Sciatic nerve (tissue), 2 donors: ENCODE measurements around the gene CTF1. TPM values are rescaled to one million over a fixed set of nuclear protein-coding genes. Genes with fewer than 3 reads are reported as not detected.
A peak's percentile ranks its signal among the peaks of the same experiment; 100 is the strongest.

Source experiments
- ATAC-seq: fragments of 200-7000 bp; cut with Tn5 transposase; one replicate; pipeline ENCODE4 v1.9.1; 2020; ENCODE audit warnings: mild to moderate bottlenecking, moderate library complexity
- DNase-seq: peaks from one replicate; pipeline ENCODE4 v3.0.0-alpha.2; 2020; ENCODE audit warnings: low spot score
- intact Hi-C: fragments of 100-400 bp; cut with DNase I; formaldehyde crosslinking; loops from one replicate; pipeline ENCODE4 v1.14.2; 2022
- total RNA-seq: library from RNA; stranded (reverse); fragmentation: NEBNext Ultra II Directional; extraction: Animal tissue kit (Norgen Biotek cat#: 25700); gene quantifications from one replicate; pipeline ENCODE4 v1.2.1, GENCODE V29; 2021
- donor health status: DM: no; HTN: no; CAD: no.
- donor health status: DM: no; HTN: no; CAD: no.

Gene CTF1
- total RNA-seq, 1 donor from 2014 or later = 13.3 TPM

DNA sequence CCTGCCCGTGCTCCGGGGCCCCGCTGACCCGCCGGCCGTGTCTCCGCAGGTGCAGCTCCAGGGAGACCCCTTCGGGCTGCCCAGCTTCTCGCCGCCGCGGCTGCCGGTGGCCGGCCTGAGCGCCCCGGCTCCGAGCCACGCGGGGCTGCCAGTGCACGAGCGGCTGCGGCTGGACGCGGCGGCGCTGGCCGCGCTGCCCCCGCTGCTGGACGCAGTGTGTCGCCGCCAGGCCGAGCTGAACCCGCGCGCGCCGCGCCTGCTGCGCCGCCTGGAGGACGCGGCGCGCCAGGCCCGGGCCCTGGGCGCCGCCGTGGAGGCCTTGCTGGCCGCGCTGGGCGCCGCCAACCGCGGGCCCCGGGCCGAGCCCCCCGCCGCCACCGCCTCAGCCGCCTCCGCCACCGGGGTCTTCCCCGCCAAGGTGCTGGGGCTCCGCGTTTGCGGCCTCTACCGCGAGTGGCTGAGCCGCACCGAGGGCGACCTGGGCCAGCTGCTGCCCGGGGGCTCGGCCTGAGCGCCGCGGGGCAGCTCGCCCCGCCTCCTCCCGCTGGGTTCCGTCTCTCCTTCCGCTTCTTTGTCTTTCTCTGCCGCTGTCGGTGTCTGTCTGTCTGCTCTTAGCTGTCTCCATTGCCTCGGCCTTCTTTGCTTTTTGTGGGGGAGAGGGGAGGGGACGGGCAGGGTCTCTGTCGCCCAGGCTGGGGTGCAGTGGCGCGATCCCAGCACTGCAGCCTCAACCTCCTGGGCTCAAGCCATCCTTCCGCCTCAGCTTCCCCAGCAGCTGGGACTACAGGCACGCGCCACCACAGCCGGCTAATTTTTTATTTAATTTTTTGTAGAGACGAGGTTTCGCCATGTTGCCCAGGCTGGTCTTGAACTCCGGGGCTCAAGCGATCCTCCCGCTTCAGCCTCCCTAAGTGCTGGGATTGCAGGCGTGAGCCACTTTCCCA, 5.9 kb downstream of the CTF1 start:
- intact Hi-C loops = no loop called here

DNA sequence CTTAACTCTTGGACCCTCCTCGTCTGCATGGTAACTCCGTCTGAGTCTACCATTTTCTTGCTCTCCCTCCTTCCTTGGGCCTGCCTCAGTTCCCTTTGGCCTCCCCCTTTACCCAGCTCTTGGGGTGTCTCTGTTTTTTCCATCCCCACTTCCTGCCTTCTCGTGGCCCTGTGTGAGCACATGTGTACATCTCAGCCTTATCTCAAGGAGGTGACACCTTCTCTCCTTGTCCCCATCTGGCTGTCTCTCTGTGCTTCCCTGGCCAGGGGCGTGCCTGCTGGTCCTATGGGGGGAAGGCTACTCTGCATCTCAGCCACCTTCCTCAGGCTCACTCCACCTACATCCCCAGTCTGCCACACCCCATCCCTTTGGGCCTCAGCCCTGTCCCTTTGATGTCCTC, 6.6 kb downstream of the CTF1 start:
- DNase-seq = no peak
- peak; percentile 5 for ATAC-seq
- intact Hi-C loops = no loop called here

More for the DNA sequence above, 5.9 kb downstream of the CTF1 start:
- ATAC-seq (peak; percentile 60), DNase-seq (peak; percentile 79)

DNA sequence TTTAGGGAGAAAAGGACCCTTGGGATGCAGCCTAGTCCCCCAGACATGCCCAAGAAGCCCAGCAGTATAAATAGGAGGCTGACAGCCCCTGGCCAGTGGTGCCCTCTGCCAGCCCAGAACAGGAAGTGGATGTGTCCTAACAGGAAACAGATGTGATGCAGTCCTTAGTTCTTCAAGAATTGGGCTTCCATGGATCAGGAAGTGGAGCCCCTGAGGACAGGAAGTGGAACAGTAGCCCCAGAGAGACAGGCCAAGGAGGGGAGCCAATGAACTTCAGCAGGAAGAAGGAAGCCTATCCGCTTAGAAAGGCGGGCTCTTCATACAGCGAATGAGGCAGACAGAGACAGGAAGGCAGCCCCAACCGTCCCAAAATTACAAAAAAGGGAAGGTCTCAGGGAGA, 7.2 kb downstream of the CTF1 start:
- ATAC-seq (peak; percentile 71), DNase-seq (no peak)
- intact Hi-C loops = no loop called here

DNA sequence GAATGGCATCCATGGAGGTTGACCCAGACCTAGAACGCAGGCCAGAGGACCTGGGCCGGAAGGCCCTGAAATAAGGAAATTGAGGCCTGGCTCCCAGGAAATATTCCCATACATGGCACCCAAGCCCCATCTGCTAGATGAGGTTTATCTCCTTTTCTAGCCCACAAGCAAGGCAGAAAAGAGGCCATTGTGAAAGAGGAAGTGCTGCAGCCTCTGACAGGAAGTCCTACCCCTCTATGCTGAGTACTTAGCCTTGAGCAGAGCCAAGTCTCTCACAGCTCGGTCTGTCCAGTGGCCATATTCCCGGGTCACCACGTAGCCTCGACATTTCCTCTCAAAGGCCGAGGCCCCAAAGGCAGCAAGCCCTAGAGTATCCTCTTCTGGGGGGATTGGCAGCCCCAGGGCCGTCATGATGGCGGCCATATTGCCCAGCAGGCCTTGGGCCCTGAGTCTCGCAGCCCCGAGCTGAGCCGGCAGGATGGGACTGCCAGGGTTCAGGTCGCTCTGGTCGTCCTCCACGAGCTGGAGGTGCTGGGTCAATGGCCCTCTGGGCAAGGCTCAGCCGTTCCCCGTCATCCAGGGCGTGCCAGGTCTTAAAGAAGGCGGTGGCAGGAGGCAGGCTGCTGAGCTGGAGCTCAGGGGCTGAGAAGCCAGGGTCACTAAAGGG, 7.8 kb downstream of the CTF1 start:
- ATAC-seq (no peak), DNase-seq (no peak)
- intact Hi-C loops = no loop called here

DNA sequence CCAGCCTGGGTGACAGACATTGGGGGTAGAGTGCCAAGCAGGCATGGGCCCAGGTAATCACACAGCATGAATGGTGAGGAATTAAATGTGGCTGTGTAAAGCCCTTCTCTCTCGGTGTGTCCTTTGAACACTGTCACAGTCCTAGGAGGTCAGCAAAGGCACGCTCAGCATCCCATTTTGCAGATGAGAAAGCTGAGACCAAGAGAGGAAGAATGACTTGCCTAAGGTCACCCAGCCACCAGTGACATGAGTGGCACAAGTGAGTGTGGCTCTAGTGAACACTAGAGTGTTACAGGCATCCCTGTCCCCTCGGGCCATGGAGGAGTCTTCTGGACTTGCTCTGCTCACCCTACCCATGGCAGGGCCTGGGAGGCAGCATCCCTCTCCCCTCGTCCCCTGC, 10.7 kb downstream of the CTF1 start:
- intact Hi-C loops = no loop called here
- ATAC-seq (no peak), DNase-seq (no peak)

DNA sequence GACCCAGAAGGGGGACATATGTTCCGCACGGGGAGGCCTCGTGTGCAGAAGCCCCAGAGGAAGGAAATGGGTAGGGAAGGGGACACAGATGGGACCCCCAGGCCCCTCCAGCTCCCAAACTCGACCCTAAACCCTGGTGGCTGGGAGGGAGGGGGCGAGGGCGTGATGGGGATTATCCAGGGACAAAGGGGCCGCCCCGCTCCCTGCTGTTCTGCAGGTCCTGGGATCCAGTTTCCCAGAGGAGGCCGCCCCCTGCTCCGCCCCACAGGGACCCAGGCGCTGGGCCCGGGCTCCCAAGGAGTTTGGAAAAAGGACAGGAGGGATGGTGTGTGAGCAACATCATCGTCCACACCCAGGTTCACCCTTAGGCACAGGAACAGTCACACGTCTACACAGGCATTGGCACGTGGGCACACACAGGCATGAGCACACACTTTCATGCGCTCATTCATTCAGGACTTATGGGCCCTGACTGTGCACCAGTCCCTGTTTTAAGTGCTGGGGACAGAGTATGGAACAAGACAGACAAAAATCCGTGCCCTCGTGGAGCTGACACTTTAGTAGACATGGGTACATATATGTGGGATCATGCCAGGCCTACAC, 14.1 kb downstream of the CTF1 start:
- DNase-seq = no peak
- intact Hi-C loops = no loop called here
- ATAC-seq = no peak

DNA sequence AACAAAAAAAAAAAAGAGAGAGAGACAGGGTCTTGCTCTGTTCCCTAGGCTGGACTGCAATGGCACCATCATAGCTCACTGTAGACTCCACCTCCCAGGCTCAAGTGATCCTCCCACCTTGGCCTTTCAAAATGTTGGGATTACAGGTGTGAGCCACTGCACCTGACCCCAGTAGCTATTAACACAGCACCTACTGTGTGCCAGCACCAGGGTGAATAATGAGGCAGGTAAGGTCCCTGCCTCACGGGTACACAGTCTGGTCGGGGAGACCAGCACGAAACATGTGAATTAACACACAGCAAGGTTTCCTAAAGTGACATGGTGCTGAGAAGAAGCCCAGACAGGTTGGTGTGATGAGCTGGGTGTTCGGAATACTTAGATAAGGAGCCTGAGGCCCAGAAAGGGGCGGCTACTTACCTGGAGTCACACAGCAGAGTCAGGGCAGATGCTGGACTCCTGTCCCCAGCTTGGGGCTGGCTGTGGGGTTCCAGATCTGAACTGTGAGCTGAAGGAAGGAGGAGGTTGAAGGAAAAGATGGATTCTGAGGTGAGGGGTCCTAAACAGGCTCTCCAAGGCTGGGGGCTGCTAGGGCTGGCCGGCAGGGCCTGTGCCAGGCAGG, 16.5 kb downstream of the CTF1 start:
- no peak for ATAC-seq
- intact Hi-C loops = no loop called here

DNA sequence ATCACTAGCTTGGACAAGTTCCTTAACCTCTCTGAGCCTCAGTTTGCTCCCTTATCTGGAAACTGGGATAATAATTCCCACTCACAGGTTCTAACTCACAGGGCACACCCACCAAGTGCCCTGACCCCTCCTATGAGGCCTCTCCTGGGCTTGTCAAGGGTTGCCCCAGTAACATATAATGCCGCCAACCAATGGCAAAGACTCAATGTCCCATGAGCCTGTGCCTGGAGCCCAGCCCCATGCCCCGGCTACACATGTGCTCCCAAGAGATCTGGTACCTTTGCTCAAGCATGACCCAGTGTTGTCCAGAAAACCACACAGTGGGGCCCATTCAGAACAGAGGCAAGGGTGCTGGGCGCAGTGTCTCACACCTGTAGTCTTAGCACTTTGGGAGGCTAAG, 18.4 kb downstream of the CTF1 start:
- no peak for DNase-seq
- no peak for ATAC-seq
- intact Hi-C loops = no loop called here

More for the DNA sequence above, 16.5 kb downstream of the CTF1 start:
- DNase-seq = no peak

DNA sequence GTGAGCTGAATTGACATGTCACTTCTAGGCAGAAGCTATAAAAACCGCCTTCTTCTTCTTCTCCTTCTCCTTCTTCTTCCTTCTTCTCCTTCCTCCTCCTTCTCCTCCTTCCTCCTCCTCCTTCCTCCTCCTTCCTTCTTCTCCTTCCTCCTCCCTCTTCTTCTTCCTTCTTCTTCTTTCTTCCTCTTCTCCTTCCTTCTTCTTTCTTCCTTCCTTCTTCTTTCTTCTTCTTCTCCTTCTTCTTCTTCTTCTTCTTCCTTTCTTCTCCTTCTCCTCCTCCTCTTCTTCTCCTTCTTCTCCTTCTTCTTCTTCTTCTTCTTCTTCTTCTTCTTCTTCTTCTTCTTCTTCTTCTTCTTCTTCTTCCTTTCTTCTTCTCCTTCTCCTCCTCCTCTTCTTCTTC, 22.2 kb downstream of the CTF1 start:
- DNase-seq (no peak), ATAC-seq (no peak)
- intact Hi-C loops = no loop called here

DNA sequence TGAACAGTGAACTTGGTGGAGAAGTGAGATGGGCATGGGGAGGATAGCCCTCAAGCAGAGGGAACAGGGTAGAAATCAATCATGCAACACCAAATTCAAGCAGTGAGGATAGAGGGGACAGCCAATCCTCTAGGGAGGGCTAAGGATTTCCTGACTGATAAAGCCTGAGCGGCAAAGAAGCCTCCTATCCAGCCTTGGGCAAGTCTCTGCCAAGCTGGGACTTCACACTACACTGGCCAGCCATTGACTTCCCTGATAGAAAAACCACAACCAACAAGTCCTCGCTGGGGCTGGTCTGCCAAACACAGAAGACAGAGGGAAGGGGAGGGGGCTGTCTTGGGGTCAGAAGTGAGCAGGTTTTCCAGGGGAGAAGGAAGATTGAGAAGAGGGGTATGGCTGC, 24.5 kb downstream of the CTF1 start:
- intact Hi-C loops = no loop called here
- ATAC-seq (no peak), DNase-seq (no peak)

DNA sequence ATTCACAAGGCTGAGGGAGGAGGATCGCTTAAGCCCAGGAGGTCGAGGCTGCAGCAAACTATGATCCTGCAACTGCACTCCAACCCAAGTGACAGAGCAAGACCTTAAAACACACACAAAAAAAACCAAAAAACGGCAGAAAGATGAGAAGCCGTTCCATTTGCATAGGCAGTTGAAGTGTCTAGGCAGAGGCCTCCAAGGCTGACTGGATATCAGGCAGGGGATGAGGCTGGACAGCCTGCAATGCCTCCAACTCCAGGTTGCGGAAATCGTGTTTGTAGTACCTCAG, 25.0 kb downstream of the CTF1 start:
- DNase-seq (no peak), ATAC-seq (no peak)
- intact Hi-C loops = no loop called here

DNA sequence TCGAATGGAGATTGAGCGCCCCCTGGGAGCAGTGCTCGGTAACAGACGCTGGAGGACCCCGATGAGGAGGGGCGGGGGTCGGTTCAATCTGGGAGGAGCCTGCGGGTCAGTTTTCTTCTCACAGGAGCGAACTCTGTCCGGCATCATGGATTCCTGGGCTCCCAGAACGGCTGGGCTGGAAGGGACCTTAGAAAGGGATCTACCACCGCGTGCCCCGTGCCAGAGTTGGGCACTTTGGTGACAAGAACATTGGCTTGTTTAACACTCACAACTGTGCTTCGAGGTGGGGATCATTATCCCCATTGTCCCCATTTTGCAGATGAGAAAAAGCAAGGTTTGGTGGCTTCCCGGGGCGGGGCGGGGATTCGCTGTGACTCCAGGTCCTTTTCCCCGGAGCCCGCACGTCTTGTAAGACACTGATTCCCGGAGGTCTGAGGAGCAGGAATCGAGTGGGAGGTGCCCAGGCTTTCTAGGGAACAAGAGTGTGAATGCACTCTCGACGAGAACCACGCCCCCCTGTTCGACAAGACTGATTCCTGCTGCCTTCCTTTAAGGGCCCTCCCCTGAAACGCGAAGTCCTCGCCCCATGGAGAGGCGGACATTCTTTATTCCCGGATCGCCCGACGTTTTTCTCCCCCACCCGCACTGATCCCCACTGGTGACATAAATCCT, 25.5 kb downstream of the CTF1 start:
- intact Hi-C loops = no loop called here
- DNase-seq (peak; percentile 95), ATAC-seq (peak; percentile 39)

DNA sequence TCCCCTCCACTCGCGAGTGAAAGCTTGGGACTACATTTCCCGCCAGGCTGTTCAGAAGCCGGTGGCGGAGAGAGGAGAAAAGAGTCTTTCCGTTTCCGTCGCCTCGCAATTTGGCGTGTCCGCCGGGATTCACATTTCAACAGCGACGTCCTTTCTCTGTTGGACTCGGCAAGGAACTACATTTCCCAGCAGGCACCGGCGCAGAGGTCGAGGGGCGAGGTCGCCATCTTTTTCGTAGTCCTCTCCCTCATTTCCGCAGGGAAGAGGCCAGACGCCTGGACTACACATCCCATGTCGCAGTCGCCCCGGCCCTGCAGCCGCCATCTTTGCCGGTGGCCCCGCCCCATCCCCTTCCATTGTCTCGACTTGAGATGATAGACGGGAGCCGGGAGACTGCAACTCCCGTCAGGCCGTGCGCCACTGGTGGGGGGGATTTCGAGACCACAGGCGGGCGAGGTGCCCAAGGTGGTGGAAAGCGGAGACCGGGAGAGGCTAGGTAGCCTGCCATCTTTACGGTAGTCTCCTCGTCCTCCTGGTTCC, 26.1 kb downstream of the CTF1 start:
- ATAC-seq = peak; percentile 92
- peak; percentile 99 for DNase-seq
- intact Hi-C loops = no loop called here

DNA sequence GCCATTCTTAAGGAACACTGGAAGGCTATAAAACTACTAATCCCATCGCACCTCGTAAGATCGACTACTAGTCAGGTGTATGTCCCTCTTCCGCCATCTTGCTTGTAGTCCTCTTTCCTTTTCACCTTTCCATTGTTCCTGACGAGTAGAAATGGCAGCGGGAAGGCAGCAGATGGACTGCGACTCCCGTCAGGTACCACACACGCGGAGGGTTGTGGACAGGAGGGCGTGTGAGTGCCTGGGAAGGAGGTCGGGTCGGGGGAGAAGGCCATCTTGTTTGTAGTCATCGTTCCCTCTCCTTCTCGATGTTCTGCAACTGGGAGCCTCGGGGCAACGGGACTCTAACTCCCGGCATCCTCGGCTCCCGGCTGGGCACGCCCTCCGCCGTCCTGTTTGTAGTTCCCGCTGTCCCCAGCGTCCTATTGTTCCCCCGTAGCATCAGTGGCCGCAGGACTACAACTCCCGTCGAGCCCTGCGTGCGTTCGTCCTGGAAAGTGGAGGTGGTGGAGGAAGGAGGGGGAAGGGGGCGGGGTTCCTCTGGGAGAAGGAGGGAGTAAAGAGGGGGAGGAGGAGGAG, 26.6 kb downstream of the CTF1 start:
- ATAC-seq = peak; percentile 90
- peak; percentile 99 for DNase-seq
- intact Hi-C loops = no loop called here

DNA sequence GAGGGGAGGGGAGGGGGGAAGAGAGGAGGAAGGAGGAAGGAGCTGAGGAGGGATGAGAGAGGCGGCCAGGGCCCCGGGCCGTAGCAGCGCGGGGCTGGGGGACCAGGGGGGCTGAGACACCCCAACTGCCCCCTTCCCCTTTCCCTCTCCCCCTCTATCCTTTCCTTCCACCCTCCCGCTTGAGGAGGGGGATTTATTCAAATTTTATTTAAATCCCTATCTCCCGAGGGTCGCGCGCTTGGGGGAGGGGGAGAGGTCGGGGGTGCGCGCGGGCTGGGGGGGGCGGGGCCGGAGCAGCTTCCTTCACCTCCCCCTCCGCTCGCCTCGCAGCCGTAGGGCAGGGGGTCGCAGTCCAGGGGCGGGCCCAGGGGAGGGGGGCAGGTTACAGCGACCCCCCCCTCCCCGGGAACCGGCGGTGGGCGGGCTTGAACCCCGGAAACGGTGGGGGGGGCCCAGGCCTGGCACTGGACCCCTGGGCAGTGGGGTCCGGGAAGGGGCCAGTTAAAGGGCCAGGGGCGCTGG, 27.2 kb downstream of the CTF1 start, which contains the start of gene FBXL19:
Gene FBXL19 (plus strand): TSS at position 19 of the 522 bp plus-strand sequence. CDS start 2,183 bp downstream, outside the sequence.
- DNase-seq = peak; percentile 83
- ATAC-seq = no peak
- intact Hi-C loops = no loop called here

DNA sequence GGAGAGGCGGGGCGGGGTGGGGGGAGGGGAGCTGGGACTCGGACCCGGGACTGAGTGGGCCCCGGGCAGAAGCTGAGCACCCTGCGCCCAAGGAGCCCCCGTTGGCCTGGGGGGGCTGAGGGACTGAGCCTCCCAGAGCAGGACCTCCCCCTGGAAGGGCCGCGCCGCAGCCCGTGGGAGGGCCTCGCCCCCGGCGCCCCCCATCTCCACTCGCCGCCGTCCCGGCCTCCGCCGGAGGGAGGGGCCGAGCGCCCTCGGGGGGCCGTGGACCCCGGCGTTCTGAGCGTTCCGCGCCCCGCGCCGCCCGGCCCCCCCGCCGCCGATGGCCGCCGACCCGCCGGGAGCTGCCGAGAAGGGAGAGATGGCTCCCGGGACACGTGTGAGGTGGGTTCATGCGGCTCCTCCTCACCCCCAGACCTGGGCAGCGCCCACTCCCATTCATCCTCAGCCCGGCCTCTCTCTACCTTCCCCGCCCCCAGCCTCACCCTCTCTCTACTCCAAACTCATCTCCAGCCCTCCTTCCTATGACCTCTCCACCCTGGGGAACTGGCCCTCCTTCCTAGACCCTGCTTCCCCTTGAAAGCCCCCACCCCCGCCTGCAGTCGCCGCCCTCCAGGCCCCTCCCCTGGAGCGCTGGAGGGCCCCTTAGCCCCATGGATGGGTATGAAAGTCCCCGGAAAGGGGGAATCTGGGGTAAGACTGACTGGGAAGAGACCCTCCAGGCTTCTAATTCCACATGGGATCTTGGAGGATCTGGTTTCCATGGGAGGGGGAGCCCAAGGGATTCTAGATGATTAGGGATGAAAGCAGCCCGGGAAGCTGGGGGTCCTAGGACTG, 27.9 kb downstream of the CTF1 start:
- ATAC-seq = no peak
- intact Hi-C loops = no loop called here
- peak; percentile 77 for DNase-seq

DNA sequence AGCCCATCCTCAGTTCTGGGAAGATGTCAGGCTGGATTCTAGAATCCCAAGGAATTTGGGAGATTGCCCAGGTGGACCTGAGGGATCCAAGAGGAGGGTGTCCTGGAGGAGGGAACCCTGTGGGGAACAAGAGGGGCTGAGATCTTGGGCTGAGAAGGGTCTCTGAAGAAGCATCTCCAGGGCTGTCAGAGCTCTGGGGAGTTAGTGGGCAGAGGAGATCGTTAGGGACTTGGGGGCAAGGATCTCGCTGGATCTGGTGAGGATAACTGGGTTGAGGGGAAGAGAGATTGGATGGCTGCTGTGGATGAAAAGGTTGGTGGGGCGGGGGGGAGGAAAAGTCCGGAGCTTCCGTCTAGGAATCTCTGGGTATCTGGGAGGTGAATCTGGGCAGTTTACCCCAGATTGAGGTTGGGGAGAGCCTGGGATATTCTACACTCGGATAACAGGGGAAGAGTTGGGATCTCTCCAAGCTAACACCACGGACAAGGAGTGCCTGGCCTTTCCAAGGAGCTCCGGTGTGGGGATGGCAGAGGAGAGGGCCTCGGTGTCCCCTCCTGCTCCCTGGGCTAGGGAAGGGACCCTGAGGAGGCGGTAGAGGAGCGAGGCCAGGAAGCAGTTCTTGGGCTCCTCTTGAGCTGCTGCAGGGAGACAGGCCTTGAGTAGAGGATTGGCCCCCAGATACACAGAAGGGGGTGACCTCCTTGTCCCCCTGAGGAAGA, 28.7 kb downstream of the CTF1 start:
- intact Hi-C loops = no loop called here
- no peak for DNase-seq
- ATAC-seq = no peak
